ENCODE results near the gene FANCE.

The FANCE gene

GRCh38 chr6:35490821-35491557 is 38.9 kb downstream of the FANCE start:
- no peak overlapping the region for H3K27ac ChIP-seq (ENCODE audit: low read depth, low read length)
- no peak overlapping the region for H3K9ac ChIP-seq (ENCODE audit: low read length)
- no peaks in the 10 kb centered on the region for H3K9me3 ChIP-seq (ENCODE audit: insufficient read depth, low read length)
- no peaks in the 10 kb centered on the region for H3K27me3 ChIP-seq (ENCODE audit: low read length)
- no peaks in the 10 kb centered on the region for H3K36me3 ChIP-seq (ENCODE audit: low read length)
- no peaks in the 10 kb centered on the region for H3K79me2 ChIP-seq (ENCODE audit: insufficient read depth, low read length)
- TF ChIP-seq, protein P1, sequence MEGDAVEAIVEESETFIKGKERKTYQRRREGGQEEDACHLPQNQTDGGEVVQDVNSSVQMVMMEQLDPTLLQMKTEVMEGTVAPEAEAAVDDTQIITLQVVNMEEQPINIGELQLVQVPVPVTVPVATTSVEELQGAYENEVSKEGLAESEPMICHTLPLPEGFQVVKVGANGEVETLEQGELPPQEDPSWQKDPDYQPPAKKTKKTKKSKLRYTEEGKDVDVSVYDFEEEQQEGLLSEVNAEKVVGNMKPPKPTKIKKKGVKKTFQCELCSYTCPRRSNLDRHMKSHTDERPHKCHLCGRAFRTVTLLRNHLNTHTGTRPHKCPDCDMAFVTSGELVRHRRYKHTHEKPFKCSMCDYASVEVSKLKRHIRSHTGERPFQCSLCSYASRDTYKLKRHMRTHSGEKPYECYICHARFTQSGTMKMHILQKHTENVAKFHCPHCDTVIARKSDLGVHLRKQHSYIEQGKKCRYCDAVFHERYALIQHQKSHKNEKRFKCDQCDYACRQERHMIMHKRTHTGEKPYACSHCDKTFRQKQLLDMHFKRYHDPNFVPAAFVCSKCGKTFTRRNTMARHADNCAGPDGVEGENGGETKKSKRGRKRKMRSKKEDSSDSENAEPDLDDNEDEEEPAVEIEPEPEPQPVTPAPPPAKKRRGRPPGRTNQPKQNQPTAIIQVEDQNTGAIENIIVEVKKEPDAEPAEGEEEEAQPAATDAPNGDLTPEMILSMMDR (IDR thresholded peaks at IDR 0.05; ENCODE audit: insufficient read depth, low read length, poor library complexity, severe bottlenecking), result no peak
- no peak for TF ChIP-seq EZH2phosphoT487 (conservative IDR thresholded peaks at IDR 0.05; ENCODE audit: low read length)
- H3K4me2 ChIP-seq (ENCODE audit: low read depth, low read length, poor library complexity, severe bottlenecking), result no peak overlapping the region
- no peak overlapping the region for H3K4me3 ChIP-seq (ENCODE audit: insufficient read depth, low read length, poor library complexity, severe bottlenecking)
- H4K20me1 ChIP-seq (ENCODE audit: low read depth, low read length), result no peaks in the 10 kb centered on the region
- H3F3A ChIP-seq (ENCODE audit: insufficient read depth), result no peaks in the 10 kb centered on the region
- H3K9me2 ChIP-seq (replicated peaks; ENCODE audit: insufficient read depth, low read length), result no peaks in the 10 kb centered on the region
- no peak overlapping the region for H2AFZ ChIP-seq (ENCODE audit: low read depth, low read length, severe bottlenecking)

GRCh38 chr6:35491558-35492257 is 39.6 kb downstream of the FANCE start:
- Histone ChIP-seq H3K79me2 (ENCODE audit: insufficient read depth, low read length) (no peaks in the 10 kb centered on the region), H4K20me1 (ENCODE audit: low read depth, low read length) (no peaks in the 10 kb centered on the region), H3K9me3 (ENCODE audit: insufficient read depth, low read length) (no peaks in the 10 kb centered on the region), H3K9ac (ENCODE audit: low read length) (no peak overlapping the region), H3K27me3 (ENCODE audit: low read length) (no peaks in the 10 kb centered on the region), H3K27ac (ENCODE audit: low read depth, low read length) (no peak overlapping the region), H3K9me2 (replicated peaks; ENCODE audit: insufficient read depth, low read length) (no peaks in the 10 kb centered on the region), H3F3A (ENCODE audit: insufficient read depth) (no peaks in the 10 kb centered on the region), H3K4me3 (ENCODE audit: insufficient read depth, low read length, poor library complexity, severe bottlenecking) (no peak overlapping the region), H3K36me3 (ENCODE audit: low read length) (no peaks in the 10 kb centered on the region), H2AFZ (ENCODE audit: low read depth, low read length, severe bottlenecking) (no peak overlapping the region), H3K4me2 (ENCODE audit: low read depth, low read length, poor library complexity, severe bottlenecking) (no peak overlapping the region)
- TF ChIP-seq, protein P1 (IDR thresholded peaks at IDR 0.05; ENCODE audit: insufficient read depth, low read length, poor library complexity, severe bottlenecking), result no peak
- TF ChIP-seq EZH2phosphoT487 (conservative IDR thresholded peaks at IDR 0.05; ENCODE audit: low read length), result no peak

DNA sequence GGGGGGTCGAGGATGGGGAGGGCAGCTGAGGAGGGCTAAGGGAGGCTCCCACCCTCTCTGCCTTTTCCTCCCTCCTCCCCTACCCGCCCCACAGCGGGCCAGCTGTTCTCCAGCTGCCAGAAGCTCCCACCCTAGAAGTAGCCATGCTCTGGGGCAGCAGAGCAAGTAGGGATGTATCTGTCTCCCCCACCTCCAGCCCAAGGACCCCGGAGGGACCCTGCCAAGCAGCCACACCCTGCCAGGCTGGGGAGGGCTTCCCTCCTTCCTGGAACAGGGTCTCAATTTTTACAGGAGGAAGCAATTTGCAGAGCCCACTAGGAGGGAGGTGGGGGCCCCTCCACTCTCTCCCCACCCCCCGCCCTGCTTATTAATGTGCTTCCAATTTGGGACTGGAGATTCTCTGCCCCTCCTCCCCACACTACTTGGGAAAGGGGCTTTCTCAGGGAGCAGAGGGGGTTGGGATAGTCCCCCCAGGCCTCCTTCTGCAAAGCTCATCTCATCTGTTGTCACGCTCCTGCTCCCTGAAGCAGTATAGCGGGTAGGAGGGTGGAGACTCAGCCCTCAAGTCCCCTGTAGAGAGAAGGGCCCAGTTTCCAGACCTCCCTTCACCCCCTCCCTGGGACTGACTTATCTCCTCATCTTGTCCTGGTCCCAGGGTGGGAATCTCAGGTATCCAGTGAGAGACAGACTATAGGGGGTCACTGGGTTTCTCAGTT is 40.3 kb downstream of the FANCE start:
- Histone ChIP-seq H3K36me3 (ENCODE audit: low read length) (no peaks in the 10 kb centered on the region), H3K4me3 (ENCODE audit: insufficient read depth, low read length, poor library complexity, severe bottlenecking) (no peak overlapping the region), H3K27me3 (ENCODE audit: low read length) (no peaks in the 10 kb centered on the region), H3F3A (ENCODE audit: insufficient read depth) (no peaks in the 10 kb centered on the region), H3K9me2 (replicated peaks; ENCODE audit: insufficient read depth, low read length) (no peaks in the 10 kb centered on the region), H4K20me1 (ENCODE audit: low read depth, low read length) (no peaks in the 10 kb centered on the region), H3K4me2 (ENCODE audit: low read depth, low read length, poor library complexity, severe bottlenecking) (no peak overlapping the region), H3K79me2 (ENCODE audit: insufficient read depth, low read length) (no peaks in the 10 kb centered on the region), H2AFZ (ENCODE audit: low read depth, low read length, severe bottlenecking) (no peak overlapping the region), H3K9ac (ENCODE audit: low read length) (no peak overlapping the region), H3K27ac (ENCODE audit: low read depth, low read length) (no peak overlapping the region), H3K9me3 (ENCODE audit: insufficient read depth, low read length) (no peaks in the 10 kb centered on the region)
- TF ChIP-seq, protein P1 (IDR thresholded peaks at IDR 0.05; ENCODE audit: insufficient read depth, low read length, poor library complexity, severe bottlenecking), result no peak
- TF ChIP-seq EZH2phosphoT487 (conservative IDR thresholded peaks at IDR 0.05; ENCODE audit: low read length), result no peak

Measured in SU-DHL-6 (cell line).